T-helper 1 cell treated with Interleukin-12 subunit alpha and Interleukin-12 subunit beta and Interleukin-4 antibody, amounts not matched to agents 30 μg/mL and 1 μg/mL, for 36 hours (primary cell): ENCODE data around the gene ZC2HC1C.
"Not testable (repeated sequence)": the region's sequence is repeated elsewhere in the genome, so short reads cannot be mapped to it uniquely, and the experiment has no call there.

Source experiments
- H3K27ac Mint-ChIP-seq: one replicate; pipeline ENCODE4 v1.8.0; 2021; ENCODE audit warnings: mild to moderate bottlenecking, mixed read lengths
- H3K27me3 Mint-ChIP-seq: one replicate; pipeline ENCODE4 v1.8.0; 2021; ENCODE audit warnings: low read depth, mixed read lengths
- H3K36me3 Mint-ChIP-seq: one replicate; pipeline ENCODE4 v1.8.0; 2021; ENCODE audit warnings: low read depth, mixed read lengths
- H3K4me1 Mint-ChIP-seq: one replicate; pipeline ENCODE4 v1.8.0; 2021; ENCODE audit warnings: low read depth, mixed read lengths
- H3K4me3 Mint-ChIP-seq: one replicate; pipeline ENCODE4 v1.8.0; 2021; ENCODE audit warnings: mild to moderate bottlenecking, moderate library complexity, mixed read lengths
- H3K9me3 Mint-ChIP-seq: one replicate; pipeline ENCODE4 v1.8.0; 2021; ENCODE audit warnings: mixed read lengths

ZC2HC1C gene

DNA sequence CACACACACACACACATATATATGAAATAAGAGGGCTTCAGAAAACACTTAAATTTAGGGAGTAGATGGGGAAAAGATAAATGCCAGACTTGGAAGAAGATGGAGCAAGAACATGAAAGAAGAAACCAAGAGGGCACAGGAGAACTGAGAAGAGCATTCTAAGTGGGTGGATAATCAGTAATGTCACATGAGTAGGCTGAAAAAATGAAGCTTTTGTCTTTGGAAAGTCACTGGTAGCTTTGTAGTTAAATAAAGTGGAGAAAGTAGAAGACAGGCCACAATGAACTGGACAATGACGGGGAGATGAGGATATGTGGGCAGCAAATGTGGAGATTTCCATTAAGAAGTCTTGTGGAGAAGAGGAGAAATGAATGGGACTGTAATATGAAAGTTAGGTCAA lies 2.2 kb upstream of the ZC2HC1C start:
- no peaks in the 10 kb centered on the region for H3K9me3 Mint-ChIP-seq
- no peak overlapping the region for H3K4me3 Mint-ChIP-seq

DNA sequence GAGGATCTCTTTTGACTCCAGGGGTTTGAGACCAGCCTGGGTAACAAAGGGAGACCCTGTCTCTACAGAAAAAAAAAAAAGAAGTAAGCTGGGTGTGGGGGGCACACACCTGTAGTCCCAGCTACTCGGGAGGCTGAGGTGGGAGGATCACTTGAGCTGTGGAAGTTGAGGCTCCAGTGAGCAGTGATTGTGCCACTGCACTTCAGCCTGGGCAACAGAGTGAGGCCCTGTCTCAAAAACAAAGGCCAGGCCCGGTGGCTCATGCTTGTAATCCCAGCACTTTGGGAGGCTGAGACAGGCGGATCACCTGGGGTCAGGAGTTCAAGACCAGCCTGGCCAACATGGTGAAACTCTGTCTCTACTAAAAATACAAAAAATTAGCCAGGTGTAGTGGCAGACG lies 1.7 kb upstream of the ZC2HC1C start:
- H3K36me3 Mint-ChIP-seq, H3K4me3 Mint-ChIP-seq, H3K9me3 Mint-ChIP-seq, H3K27me3 Mint-ChIP-seq, H3K27ac Mint-ChIP-seq: not testable (repeated sequence)
- H3K4me1 Mint-ChIP-seq: peaks cover 14% of the 10 kb centered on the region

More for the DNA sequence above, 2.2 kb upstream of the ZC2HC1C start:
- peaks cover 1% of the 10 kb centered on the region for H3K36me3 Mint-ChIP-seq
- H3K27me3 Mint-ChIP-seq: peaks cover 4% of the 10 kb centered on the region
- H3K27ac Mint-ChIP-seq: no peak overlapping the region
- peaks cover 16% of the 10 kb centered on the region for H3K4me1 Mint-ChIP-seq

- peaks cover 7% of the 10 kb centered on the region for H3K4me1 Mint-ChIP-seq
- no peak overlapping the region for H3K4me3 Mint-ChIP-seq
- H3K36me3 Mint-ChIP-seq: peaks cover 1% of the 10 kb centered on the region
- no peaks in the 10 kb centered on the region for H3K9me3 Mint-ChIP-seq
- peaks cover 4% of the 10 kb centered on the region for H3K27me3 Mint-ChIP-seq
- H3K27ac Mint-ChIP-seq: no peak overlapping the region
These were observed 934 bp upstream of the ZC2HC1C start for GRCh38 chr14:75068294-75069120.

GRCh38 chr14:75069811-75070145 lies 337 bp downstream of the ZC2HC1C start:
- Mint-ChIP-seq H3K27ac (peak overlapping the region; percentile 37), H3K36me3 (no peaks in the 10 kb centered on the region), H3K9me3 (no peaks in the 10 kb centered on the region), H3K4me1 (peaks cover 4% of the 10 kb centered on the region), H3K4me3 (no peak overlapping the region), H3K27me3 (peaks cover 4% of the 10 kb centered on the region)

DNA sequence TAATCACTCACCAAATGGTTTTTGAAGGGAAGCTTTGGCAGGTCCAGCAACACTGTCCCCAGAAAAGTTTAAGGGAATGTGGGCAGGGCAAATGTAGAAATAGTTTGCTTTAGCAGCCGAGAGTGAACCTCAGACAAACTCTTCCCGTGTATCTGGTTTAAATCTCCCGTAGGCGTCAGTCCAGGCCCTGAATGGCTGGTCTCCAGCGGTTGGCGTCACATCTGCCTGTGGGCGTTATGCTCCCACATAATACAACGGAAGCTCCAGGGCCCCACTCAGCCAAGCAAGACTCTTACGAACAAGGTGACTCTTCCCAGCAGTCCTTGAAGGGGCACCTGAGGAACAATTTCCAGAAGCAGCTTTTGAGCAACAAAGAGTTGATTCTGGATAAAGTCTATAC lies 942 bp downstream of the ZC2HC1C start:
- peaks cover 4% of the 10 kb centered on the region for H3K4me1 Mint-ChIP-seq
- H3K27ac Mint-ChIP-seq: no peak overlapping the region
- no peaks in the 10 kb centered on the region for H3K9me3 Mint-ChIP-seq
- peak overlapping the region; percentile 19 for H3K4me3 Mint-ChIP-seq
- no peaks in the 10 kb centered on the region for H3K36me3 Mint-ChIP-seq
- peaks cover 4% of the 10 kb centered on the region for H3K27me3 Mint-ChIP-seq

DNA sequence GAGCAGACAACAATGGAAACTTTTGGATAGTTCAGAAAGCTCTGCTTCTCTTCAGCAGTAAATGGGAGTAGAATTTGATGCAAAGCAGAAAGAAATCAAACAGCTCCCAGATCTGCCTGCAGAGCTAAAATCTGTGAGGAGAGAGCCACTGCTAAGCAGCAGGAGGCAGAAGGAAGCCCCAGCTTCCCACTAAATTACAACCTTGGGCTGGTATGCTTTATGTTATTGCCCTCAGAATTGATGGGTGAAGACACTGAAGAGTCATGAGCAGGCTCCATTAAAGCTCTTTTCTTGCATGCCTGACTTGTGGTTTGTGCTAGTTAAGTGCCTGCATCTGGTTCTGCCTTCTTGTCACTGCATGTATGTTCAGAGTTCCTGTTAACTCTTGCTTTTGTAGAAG lies 8.4 kb downstream of the ZC2HC1C start:
- H3K36me3 Mint-ChIP-seq: peaks cover 7% of the 10 kb centered on the region
- H3K27me3 Mint-ChIP-seq: no peaks in the 10 kb centered on the region
- no peak overlapping the region for H3K4me3 Mint-ChIP-seq
- H3K4me1 Mint-ChIP-seq: peaks cover 2% of the 10 kb centered on the region
- no peak overlapping the region for H3K27ac Mint-ChIP-seq
- no peaks in the 10 kb centered on the region for H3K9me3 Mint-ChIP-seq

DNA sequence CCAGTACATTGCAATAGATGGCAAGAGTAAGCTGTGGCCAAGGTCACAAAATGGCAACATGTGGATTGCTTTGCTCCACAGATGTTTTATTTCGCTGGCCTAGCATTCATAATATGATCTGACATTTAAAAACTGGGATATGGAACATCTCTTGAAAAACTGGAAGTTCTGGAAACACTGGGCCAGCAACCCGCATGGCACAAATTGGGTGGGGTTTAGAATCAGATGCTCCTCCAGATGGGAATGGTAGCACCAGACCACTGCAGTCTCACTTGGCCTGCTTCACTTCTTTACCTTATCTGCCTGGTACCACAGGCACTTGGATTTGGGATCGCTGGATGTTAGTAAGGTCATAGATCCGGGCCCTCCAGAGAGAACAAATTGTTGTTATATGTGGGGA lies 10.1 kb downstream of the ZC2HC1C start:
- Mint-ChIP-seq H3K9me3 (no peaks in the 10 kb centered on the region), H3K4me3 (no peak overlapping the region), H3K36me3 (peaks cover 16% of the 10 kb centered on the region), H3K27ac (no peak overlapping the region), H3K27me3 (no peaks in the 10 kb centered on the region), H3K4me1 (peaks cover 2% of the 10 kb centered on the region)

DNA sequence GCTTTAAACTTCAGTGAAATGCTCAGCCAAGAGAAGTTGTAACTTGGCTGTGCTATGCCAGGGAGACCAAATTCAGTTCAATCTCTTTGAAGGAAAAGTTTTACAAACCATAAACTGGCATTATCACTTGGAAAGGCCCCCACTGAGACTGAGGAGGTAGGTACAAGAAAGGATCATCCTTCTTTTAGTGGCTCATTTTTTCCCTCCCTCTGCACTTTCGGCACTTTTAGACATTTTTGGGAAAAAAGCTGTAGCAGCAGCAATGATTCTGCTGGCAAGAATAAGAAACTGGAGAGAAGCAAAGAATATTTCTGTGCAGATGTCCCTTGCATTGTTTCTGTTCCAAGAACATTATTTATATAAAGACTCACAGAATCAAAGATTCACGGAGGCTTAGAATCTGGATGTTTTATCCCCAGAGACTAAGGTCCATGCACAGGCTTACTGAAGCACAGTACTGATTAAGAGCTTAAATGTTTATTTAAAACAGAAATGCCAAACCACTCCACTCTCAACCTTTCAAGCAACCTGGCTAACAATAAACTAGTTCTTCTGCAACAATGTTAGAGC lies 12.3 kb downstream of the ZC2HC1C start:
- no peaks in the 10 kb centered on the region for H3K27me3 Mint-ChIP-seq
- H3K27ac Mint-ChIP-seq: no peak overlapping the region
- H3K9me3 Mint-ChIP-seq: no peaks in the 10 kb centered on the region
- H3K4me1 Mint-ChIP-seq: no peaks in the 10 kb centered on the region
- peaks cover 24% of the 10 kb centered on the region for H3K36me3 Mint-ChIP-seq
- H3K4me3 Mint-ChIP-seq: no peak overlapping the region

- no peaks in the 10 kb centered on the region for H3K27me3 Mint-ChIP-seq
- H3K9me3 Mint-ChIP-seq: no peaks in the 10 kb centered on the region
- H3K4me1 Mint-ChIP-seq: no peaks in the 10 kb centered on the region
- no peak overlapping the region for H3K4me3 Mint-ChIP-seq
- no peak overlapping the region for H3K27ac Mint-ChIP-seq
- H3K36me3 Mint-ChIP-seq: peaks cover 28% of the 10 kb centered on the region
These were observed 13.8 kb downstream of the ZC2HC1C start for GRCh38 chr14:75083271-75083670.

DNA sequence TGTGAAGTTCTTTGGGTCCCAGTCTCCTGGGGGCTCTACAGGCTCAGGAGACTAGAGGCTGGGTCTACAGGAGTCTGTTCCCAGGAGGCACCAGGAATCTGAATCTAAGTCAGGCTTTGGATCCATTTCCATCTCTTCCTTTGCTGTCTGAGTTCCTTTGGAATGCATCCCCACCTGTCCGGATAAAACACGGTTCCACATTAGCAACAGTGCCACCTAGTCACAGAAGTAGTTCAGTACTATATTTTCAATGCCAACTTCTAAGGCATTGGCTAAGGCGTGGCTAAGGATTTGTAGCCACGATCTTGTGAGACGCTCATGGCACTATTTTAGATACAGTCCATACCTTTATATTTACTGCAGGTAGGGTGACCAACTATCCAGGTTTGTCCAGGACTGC lies 15.1 kb downstream of the ZC2HC1C start:
- Mint-ChIP-seq H3K27ac (no peak overlapping the region), H3K4me3 (no peak overlapping the region), H3K36me3 (peaks cover 28% of the 10 kb centered on the region), H3K9me3 (no peaks in the 10 kb centered on the region), H3K27me3 (no peaks in the 10 kb centered on the region), H3K4me1 (no peaks in the 10 kb centered on the region)

- H3K27me3 Mint-ChIP-seq: no peaks in the 10 kb centered on the region
- no peaks in the 10 kb centered on the region for H3K9me3 Mint-ChIP-seq
- H3K27ac Mint-ChIP-seq: no peak overlapping the region
- H3K4me3 Mint-ChIP-seq: no peak overlapping the region
- peaks cover 33% of the 10 kb centered on the region for H3K36me3 Mint-ChIP-seq
- no peaks in the 10 kb centered on the region for H3K4me1 Mint-ChIP-seq
These were observed 18.7 kb downstream of the ZC2HC1C start for GRCh38 chr14:75088153-75088552.

DNA sequence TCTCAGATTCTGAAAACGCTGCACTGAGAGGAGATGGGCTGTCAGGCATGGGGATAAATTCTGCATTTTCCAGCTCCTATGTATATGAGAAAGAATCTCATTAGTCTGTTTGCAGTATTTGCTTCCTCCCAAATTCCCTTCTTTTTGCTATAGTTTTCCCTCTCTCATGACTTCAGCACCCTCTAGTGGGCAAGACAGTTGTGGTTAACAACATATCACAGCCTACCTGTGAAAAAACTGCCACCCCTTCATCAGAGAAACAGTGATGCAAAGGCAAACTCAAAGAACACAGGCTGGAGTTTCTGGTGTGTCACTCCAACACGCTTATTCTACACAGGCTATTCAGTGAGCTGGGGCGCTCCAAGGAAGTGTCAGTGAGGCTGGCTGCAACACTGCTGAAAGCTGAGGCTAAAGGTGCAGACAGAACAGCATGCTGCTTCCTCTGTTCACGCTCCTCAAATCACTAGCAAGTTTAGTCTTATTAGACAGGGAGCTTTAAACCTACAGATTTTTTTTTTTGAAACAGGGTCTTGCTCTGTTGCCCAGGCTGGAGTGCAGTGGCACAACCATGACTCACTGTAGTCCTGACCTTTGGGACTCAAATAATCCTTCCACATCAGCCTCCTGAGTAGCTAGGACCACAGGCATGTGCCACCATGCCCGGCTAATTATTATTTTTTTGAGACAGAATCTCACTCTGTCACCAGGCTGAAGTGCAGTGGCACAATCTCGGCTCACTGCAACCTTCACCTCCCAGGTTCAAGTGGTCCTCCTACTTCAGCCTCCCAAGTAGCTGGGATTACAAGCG lies 19.3 kb downstream of the ZC2HC1C start:
- Mint-ChIP-seq H3K4me3 (no peak overlapping the region), H3K4me1 (no peaks in the 10 kb centered on the region), H3K36me3 (peaks cover 31% of the 10 kb centered on the region), H3K27ac (no peak overlapping the region), H3K27me3 (no peaks in the 10 kb centered on the region), H3K9me3 (no peaks in the 10 kb centered on the region)

GRCh38 chr14:75090353-75090752 lies 20.9 kb downstream of the ZC2HC1C start:
- H3K9me3 Mint-ChIP-seq: no peaks in the 10 kb centered on the region
- peaks cover 24% of the 10 kb centered on the region for H3K36me3 Mint-ChIP-seq
- no peaks in the 10 kb centered on the region for H3K27me3 Mint-ChIP-seq
- no peak overlapping the region for H3K27ac Mint-ChIP-seq
- no peaks in the 10 kb centered on the region for H3K4me1 Mint-ChIP-seq
- no peak overlapping the region for H3K4me3 Mint-ChIP-seq

- Mint-ChIP-seq H3K9me3 (no peaks in the 10 kb centered on the region), H3K36me3 (peaks cover 22% of the 10 kb centered on the region), H3K27me3 (no peaks in the 10 kb centered on the region), H3K27ac (no peak overlapping the region), H3K4me1 (no peaks in the 10 kb centered on the region), H3K4me3 (no peak overlapping the region)
These were observed 21.8 kb downstream of the ZC2HC1C start for GRCh38 chr14:75091251-75091650.

DNA sequence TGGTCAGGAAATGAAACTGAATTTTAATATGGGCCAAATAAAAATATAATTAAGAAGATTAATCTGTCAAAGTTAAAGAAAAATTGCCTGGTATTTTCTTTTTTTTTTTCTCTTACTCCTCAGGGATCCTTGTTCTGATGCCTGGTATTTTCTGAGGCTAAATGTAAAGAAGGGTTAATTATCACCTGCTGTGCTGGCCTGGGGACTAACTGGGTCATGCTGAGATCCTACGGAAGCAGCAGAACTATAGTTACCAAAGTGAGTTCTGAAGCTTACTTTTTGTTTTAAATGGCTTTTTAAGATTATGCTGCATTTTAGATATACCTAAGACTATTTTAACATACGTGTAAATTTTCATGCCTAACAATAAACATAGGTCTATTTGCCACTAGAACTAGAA lies 23.3 kb downstream of the ZC2HC1C start:
- Mint-ChIP-seq H3K4me1 (no peaks in the 10 kb centered on the region), H3K9me3 (no peaks in the 10 kb centered on the region), H3K4me3 (no peak overlapping the region), H3K36me3 (peaks cover 20% of the 10 kb centered on the region), H3K27ac (no peak overlapping the region), H3K27me3 (no peaks in the 10 kb centered on the region)
